GM12878 (cell line): ENCODE data around the gene CDH5. TPM values are rescaled to one million over a fixed set of nuclear protein-coding genes. Genes with fewer than 3 reads are reported as not detected.

Experiments
- ATAC-seq: fragments of 200-7000 bp; cut with Tn5 transposase; 3 replicates; pipeline ENCODE4 v1.9.1; 2020; ENCODE audit warnings: mild to moderate bottlenecking, moderate library complexity
- BruUV-seq: library from RNA; stranded (reverse); fragments of 400-500 nt; replicated peaks from 2 replicates; lab custom pipeline; 2021; lab: Mats Ljungman, UMichigan
- CTCF ChIA-PET: fragments of 300-600 bp; sonication (Branson Sonifier 250); formaldehyde crosslinking; extraction: SDS; loops from one replicate; lab custom pipeline; 2021; ENCODE audit warnings: inconsistent platforms; lab: Yijun Ruan, JAX
- POLR2A ChIA-PET: fragments of 350-600 bp; formaldehyde crosslinking; extraction: SDS; loops from one replicate; lab custom pipeline; 2021; ENCODE audit warnings: inconsistent platforms; lab: Charles Lee
- RAD21 ChIA-PET: fragments of 300-600 bp; sonication (Branson Sonifier 250); formaldehyde crosslinking; loops from one replicate; lab custom pipeline; 2023; ENCODE audit warnings: antibody characterized with exemption; ENCODE audit not compliant: unreplicated experiment; lab: Charles Lee
- SMC1A ChIA-PET: fragments of 300-600 bp; sonication (Branson Sonifier 250); formaldehyde crosslinking; loops from one replicate; lab custom pipeline; 2023; ENCODE audit not compliant: unreplicated experiment, uncharacterized antibody; lab: Charles Lee
- DNase-seq: peaks from one replicate; pipeline ENCODE4 v3.0.0-alpha.2; 2011; ENCODE audit warnings: low read depth, low spot score
- FAIRE-seq: peaks from 3 replicates; lab custom pipeline; 2011; peaks lifted over from hg19 to GRCh38; lab: Jason Lieb, UNC
- H2AFZ ChIP-seq: 2 replicates; pipeline ENCODE4 v1.6.0; 2011; ENCODE audit warnings: low read depth, low read length, control low read depth; ENCODE audit not compliant: control insufficient read depth
- H3K27ac ChIP-seq: 2 replicates; pipeline ENCODE4 v1.5.1; 2011; ENCODE audit warnings: control low read depth; ENCODE audit not compliant: control insufficient read depth, insufficient read depth
- H3K27me3 ChIP-seq, 2 experiments: replicated peaks in 1 of 2; 2 replicates each; pipeline versions ENCODE4 v1.6.0 to v1.6.1; 2011; ENCODE audit warnings: low read length in 1 of 2; ENCODE audit not compliant: control insufficient read depth in 2 of 2, insufficient read depth in 2 of 2
- H3K36me3 ChIP-seq, 2 experiments: 2 replicates each; pipeline ENCODE4 v1.5.1; 2011; ENCODE audit warnings: low read length in 1 of 2; ENCODE audit not compliant: control insufficient read depth in 2 of 2, insufficient read depth in 2 of 2
- H3K4me1 ChIP-seq: 2 replicates; pipeline ENCODE4 v1.6.1; 2011; ENCODE audit warnings: mild to moderate bottlenecking, low read length, moderate library complexity, mixed read lengths; ENCODE audit not compliant: control insufficient read depth, insufficient read depth
- H3K4me2 ChIP-seq: 2 replicates; pipeline ENCODE4 v1.6.0; 2011; ENCODE audit warnings: control low read depth; ENCODE audit not compliant: control insufficient read depth, insufficient read depth
- H3K4me3 ChIP-seq: fragments of 200-600 bp; sonication (generic); 2 replicates; pipeline ENCODE4 v1.5.1; 2016
- H3K79me2 ChIP-seq: 2 replicates; pipeline ENCODE4 v1.6.0; 2011; ENCODE audit warnings: low read length; ENCODE audit not compliant: control insufficient read depth, insufficient read depth
- H3K9ac ChIP-seq: 2 replicates; pipeline ENCODE4 v1.8.0; 2011; ENCODE audit warnings: low read length, control low read depth, mixed read lengths; ENCODE audit not compliant: control insufficient read depth, insufficient read depth
- H3K9me3 ChIP-seq: replicated peaks from 3 replicates; pipeline ENCODE4 v1.5.1; 2011; ENCODE audit warnings: mild to moderate bottlenecking, low read length; ENCODE audit not compliant: control insufficient read depth, insufficient read depth
- H4K20me1 ChIP-seq: 2 replicates; pipeline ENCODE4 v1.6.0; 2011; ENCODE audit not compliant: control insufficient read depth, insufficient read depth
- CEBPZ ChIP-seq: fragments of 150-350 bp; IDR thresholded peaks from 2 replicates; pipeline ENCODE4 v1.6.1; 2016; ENCODE audit warnings: low read depth, low read length
- EZH2 ChIP-seq: IDR thresholded peaks from 2 replicates; pipeline ENCODE4 v1.6.1; 2012; ENCODE audit warnings: low read depth, mild to moderate bottlenecking, control low read depth, inconsistent platforms, low read length, borderline replicate concordance; ENCODE audit not compliant: control insufficient read depth
- SP1 ChIP-seq: IDR thresholded peaks from one replicate; pipeline ENCODE4 v1.6.1; 2011; ENCODE audit warnings: low read depth, low read length
- SREBF2 ChIP-seq: IDR thresholded peaks from 2 replicates; pipeline ENCODE4 v1.6.1; 2012; ENCODE audit warnings: mild to moderate bottlenecking, low read length
- TCF3 ChIP-seq: IDR thresholded peaks from 2 replicates; pipeline ENCODE4 v1.6.1; 2012; ENCODE audit warnings: low read depth, mild to moderate bottlenecking, low read length, borderline replicate concordance; ENCODE audit not compliant: insufficient read depth
- USF1 ChIP-seq: IDR thresholded peaks from 2 replicates; pipeline ENCODE4 v1.6.1; 2011; ENCODE audit warnings: borderline replicate concordance, low read depth, mild to moderate bottlenecking, moderate library complexity, mixed read lengths, low read length; ENCODE audit not compliant: insufficient read depth; ENCODE audit errors: extremely low read length
- WGBS: methylation state at CpG from one replicate; pipeline ENCODE4 v1.1.6; 2016; ENCODE audit warnings: low lambda C conversion rate; ENCODE audit not compliant: insufficient replicate concordance, insufficient coverage; ENCODE audit errors: missing lambda C conversion rate; 5-methylcytosine and 5-hydroxymethylcytosine counted together
- in situ Hi-C: fragments of 300-500 bp; cut with MboI; formaldehyde crosslinking; loops from 9 replicates; pipeline ENCODE4 v1.14.3; 2018; ENCODE audit warnings: mixed read lengths
- intact Hi-C: fragments of 100-400 bp; cut with micrococcal nuclease; formaldehyde crosslinking; loops from one replicate; pipeline ENCODE4 v1.14.2; 2022; ENCODE audit not compliant: unreplicated experiment
- polyA plus RNA-seq, 11 experiments: library from polyadenylated mRNA; depleted of rRNA in 4 of 11; unstranded in 6 of 11; stranded (reverse) in 5 of 11; fragments of >200 nt; fragmentation: Nextera tagmentation in 4 of 11; fragmentation: Illumina TruSeq in 1 of 11; extraction: Ambion mirVana in 4 of 11; extraction: Trizol in 1 of 11; gene quantifications; 1 replicate in 1 of 11; 2 replicates in 10 of 11; pipeline versions ENCODE4 v1.2.1 to v1.2.3, GENCODE V29; 2011 to 2016; ENCODE audit warnings: inconsistent platforms in 2 of 11, missing spikeins in 2 of 11, low read depth in 1 of 11
- total RNA-seq, 4 experiments: library from RNA; depleted of rRNA in 3 of 4; stranded (reverse); fragments of >200 nt in 3 of 4; fragmentation: Illumina TruSeq in 1 of 4; extraction: Trizol in 1 of 4; gene quantifications; 2 replicates each; pipeline versions ENCODE4 v1.2.1 to v1.2.3, GENCODE V29; 2013 to 2021

CDH5 gene
- total and polyA plus RNA-seq, 10 of the 15 experiments (the other 5 are each of a cell fraction or from before 2014, with no cell fraction given) = not detected

- in situ Hi-C loops = no loop called here
- intact Hi-C loops = no loop called here
- ATAC-seq (no peak), DNase-seq (no peak), FAIRE-seq (no peak)
- Histone ChIP-seq H4K20me1 (no peaks in the 10 kb centered on the region), H3K4me2 (no peak overlapping the region), H3K4me3 (no peak overlapping the region), H3K27ac (no peak overlapping the region), H2AFZ (no peak overlapping the region), H3K79me2 (no peaks in the 10 kb centered on the region), H3K4me1 (no peaks in the 10 kb centered on the region), H3K9me3 (no peaks in the 10 kb centered on the region), H3K9ac (no peak overlapping the region), H3K27me3 (peaks cover 28 to 35% of the 10 kb centered on the region in 2 experiments), H3K36me3 (no peaks in the 10 kb centered on the region)
- BruUV-seq = no TSS peak
- CTCF ChIA-PET = no interaction called here
- SMC1A ChIA-PET = no interaction called here
- POLR2A ChIA-PET = no interaction called here
- TF ChIP-seq EZH2 (0 out of 2 replicates have a peak, but pooled peaks have one; percentile 42), SP1 (no peak)
- RAD21 ChIA-PET = no interaction called here
- WGBS = 8% methylated on average over 39 of the region's 56 CpGs
Observed at GRCh38 chr16:66426112-66427035, 59.9 kb downstream of the CDH5 start.

DNA sequence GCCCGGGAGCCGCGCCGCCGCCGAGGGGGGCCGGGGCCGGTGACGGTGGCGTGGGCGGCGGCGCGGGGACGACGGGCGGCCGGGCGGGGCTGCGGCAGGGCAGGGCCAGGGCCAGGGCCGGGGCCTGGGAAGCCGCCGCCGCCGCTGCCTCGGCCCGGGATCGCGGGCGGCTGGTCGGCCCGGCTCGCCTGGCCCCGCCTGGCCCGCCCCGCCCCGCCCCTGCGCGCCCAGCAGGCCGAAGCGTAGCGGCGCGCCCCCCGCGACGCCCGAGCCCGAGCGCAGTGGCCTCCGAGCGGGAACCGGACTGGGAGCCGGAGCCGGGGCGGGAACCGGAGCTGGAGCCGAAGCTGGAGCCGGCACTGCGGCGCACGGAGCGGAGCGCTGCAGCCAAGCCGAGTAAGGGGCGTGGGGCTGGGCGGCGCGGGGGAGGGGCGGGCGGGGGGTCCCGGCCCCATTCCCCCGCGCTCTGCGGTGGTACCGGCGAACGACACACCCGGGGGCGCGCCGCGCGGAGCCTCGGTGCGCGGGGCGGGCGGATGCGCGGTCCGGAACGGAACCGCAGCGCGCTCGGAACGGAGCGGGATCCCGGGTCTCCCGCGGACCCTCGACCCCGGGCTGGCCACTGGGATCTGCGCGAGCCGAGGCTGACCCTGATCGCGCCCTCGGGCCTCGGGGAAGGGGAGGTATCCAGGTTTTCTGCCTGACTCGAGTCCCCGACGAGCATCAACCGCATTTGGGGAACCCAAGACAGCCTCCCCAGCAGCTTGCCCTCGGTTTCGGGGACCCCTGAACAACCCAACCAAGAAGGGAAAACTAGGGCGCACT is 60.8 kb downstream of the CDH5 start, which contains the start of gene BEAN1:
Gene BEAN1 (plus strand): TSS at position 260 of the 825 bp plus-strand sequence. CDS start 10,382 bp downstream, outside the sequence.
- Histone ChIP-seq H3K4me1 (no peaks in the 10 kb centered on the region), H3K36me3 (no peaks in the 10 kb centered on the region), H3K27me3 (peaks cover 28 to 35% of the 10 kb centered on the region in 2 experiments), H3K27ac (no peak within 1 kb of the TSS), H4K20me1 (no peaks in the 10 kb centered on the region), H3K9ac (no peak within 1 kb of the TSS), H3K9me3 (no peaks in the 10 kb centered on the region), H2AFZ (no peak within 1 kb of the TSS), H3K4me2 (no peak within 1 kb of the TSS), H3K79me2 (no peaks in the 10 kb centered on the region), H3K4me3 (no peak within 1 kb of the TSS)
- in situ Hi-C loops (no loop called here), intact Hi-C loops (no loop called here)
- ATAC-seq (no peak), DNase-seq (no peak), FAIRE-seq (no peak)
- RAD21 ChIA-PET = no interaction called here
- CTCF ChIA-PET = no interaction called here
- POLR2A ChIA-PET = no interaction called here
- 27% methylated on average over 34 of the region's 118 CpGs for WGBS
- BruUV-seq = no TSS peak
- SMC1A ChIA-PET = no interaction called here
- TF ChIP-seq USF1 (no peak), CEBPZ (no peak), TCF3 (no peak), SREBF2 (no peak)
